Measurements from ENCODE around the gene DNAJA1. TPM values are rescaled to one million over a fixed set of nuclear protein-coding genes. Genes with fewer than 3 reads are reported as not detected.

The DNAJA1 gene
- total and polyA plus RNA-seq, 4 donors: 39.5 to 101 (median 84.0) TPM

GRCh38 chr9:33022755-33023154 lies 2.3 kb upstream of the DNAJA1 start:
- intact Hi-C loops (cut with DNase I): no loop called here
- no peak overlapping the region for H3K27ac ChIP-seq (ENCODE audit: low read depth in 1 of 2, low read length in 2 of 2)
- H3K4me1 ChIP-seq (ENCODE audit: control insufficient read depth in 1 of 2, insufficient read depth in 2 of 2, low read length in 2 of 2): peaks cover 0 to 7% of the 10 kb centered on the region in 2 donors
- no peak for ATAC-seq (ENCODE audit: low FRiP score)
- DNase-seq: no peak
- no peaks in the 10 kb centered on the region for H3K9me3 ChIP-seq (ENCODE audit: control insufficient read depth, low read length)
- no peak overlapping the region for H3K4me3 ChIP-seq (ENCODE audit: low read length in 2 of 2)
- 84 to 85% methylated on average over 7 of the region's 7 CpGs for WGBS, 2 donors
- H3K36me3 ChIP-seq (ENCODE audit: control insufficient read depth in 1 of 2, insufficient read depth in 2 of 2, low read length in 1 of 2): no peaks in the 10 kb centered on the region
- H3K27me3 ChIP-seq (ENCODE audit: control insufficient read depth in 1 of 2, insufficient read depth in 2 of 2, low read length in 1 of 2): no peaks in the 10 kb centered on the region

GRCh38 chr9:33023661-33024060 lies 1.4 kb upstream of the DNAJA1 start:
- no peak overlapping the region for H3K27ac ChIP-seq (ENCODE audit: low read depth in 1 of 2, low read length in 2 of 2)
- intact Hi-C loops (cut with DNase I): no loop called here
- no peaks in the 10 kb centered on the region for H3K36me3 ChIP-seq (ENCODE audit: control insufficient read depth in 1 of 2, insufficient read depth in 2 of 2, low read length in 1 of 2)
- H3K4me3 ChIP-seq (ENCODE audit: low read length in 2 of 2): no peak overlapping the region
- H3K4me1 ChIP-seq (ENCODE audit: control insufficient read depth in 1 of 2, insufficient read depth in 2 of 2, low read length in 2 of 2): peaks cover 0 to 7% of the 10 kb centered on the region in 2 donors
- no peaks in the 10 kb centered on the region for H3K9me3 ChIP-seq (ENCODE audit: control insufficient read depth, low read length)
- 91% methylated on average over 4 of the region's 4 CpGs for WGBS, 2 donors
- DNase-seq (no peak), ATAC-seq (ENCODE audit: low FRiP score) (no peak)
- H3K27me3 ChIP-seq (ENCODE audit: control insufficient read depth in 1 of 2, insufficient read depth in 2 of 2, low read length in 1 of 2): no peaks in the 10 kb centered on the region

GRCh38 chr9:33024126-33024965 lies 727 bp upstream of the DNAJA1 start:
- intact Hi-C loops (cut with DNase I): no loop called here
- Histone ChIP-seq H3K4me1 (ENCODE audit: control insufficient read depth in 1 of 2, insufficient read depth in 2 of 2, low read length in 2 of 2) (peaks cover 0 to 12% of the 10 kb centered on the region in 2 donors), H3K9me3 (ENCODE audit: control insufficient read depth, low read length) (no peaks in the 10 kb centered on the region), H3K36me3 (ENCODE audit: control insufficient read depth in 1 of 2, insufficient read depth in 2 of 2, low read length in 1 of 2) (no peaks in the 10 kb centered on the region), H3K27me3 (ENCODE audit: control insufficient read depth in 1 of 2, insufficient read depth in 2 of 2, low read length in 1 of 2) (no peaks in the 10 kb centered on the region), H3K27ac (ENCODE audit: low read depth in 1 of 2, low read length in 2 of 2) (peak overlapping the region in 1 of 2 donors; percentile 71), H3K4me3 (ENCODE audit: low read length in 2 of 2) (peak overlapping the region; percentile 54 to 86)
- WGBS, 2 donors: 10 to 15% methylated on average over 33 of the region's 33 CpGs
- DNase-seq (no peak), ATAC-seq (ENCODE audit: low FRiP score) (peak; percentile 35)

GRCh38 chr9:33025572-33026342 lies 684 bp downstream of the DNAJA1 start:
- Histone ChIP-seq H3K27ac (ENCODE audit: low read depth in 1 of 2, low read length in 2 of 2) (peak overlapping the region; percentile 83 to 95), H3K9me3 (ENCODE audit: control insufficient read depth, low read length) (no peaks in the 10 kb centered on the region), H3K36me3 (ENCODE audit: control insufficient read depth in 1 of 2, insufficient read depth in 2 of 2, low read length in 1 of 2) (no peaks in the 10 kb centered on the region), H3K4me1 (ENCODE audit: control insufficient read depth in 1 of 2, insufficient read depth in 2 of 2, low read length in 2 of 2) (peaks cover 0 to 12% of the 10 kb centered on the region in 2 donors), H3K4me3 (ENCODE audit: low read length in 2 of 2) (peak overlapping the region; percentile 90 to 97), H3K27me3 (ENCODE audit: control insufficient read depth in 1 of 2, insufficient read depth in 2 of 2, low read length in 1 of 2) (no peaks in the 10 kb centered on the region)
- intact Hi-C loops (cut with DNase I): loop anchor here in 1 of 2 donors (5.0 kb wide), 1 partner anchor 52 kb away; the partner anchor contains the start of gene SMU1
- 1% methylated on average over 31 to 36 of the region's 36 CpGs for WGBS, 2 donors
- ATAC-seq (ENCODE audit: low FRiP score): peak; percentile 82
- peak; percentile 73 to 84 for DNase-seq

- ATAC-seq (ENCODE audit: low FRiP score) (no peak), DNase-seq (no peak)
- Histone ChIP-seq H3K4me1 (ENCODE audit: control insufficient read depth in 1 of 2, insufficient read depth in 2 of 2, low read length in 2 of 2) (peaks cover 0 to 5% of the 10 kb centered on the region in 2 donors), H3K27ac (ENCODE audit: low read depth in 1 of 2, low read length in 2 of 2) (no peak overlapping the region), H3K36me3 (ENCODE audit: control insufficient read depth in 1 of 2, insufficient read depth in 2 of 2, low read length in 1 of 2) (peaks cover 1 to 3% of the 10 kb centered on the region in 2 donors), H3K4me3 (ENCODE audit: low read length in 2 of 2) (no peak overlapping the region), H3K27me3 (ENCODE audit: control insufficient read depth in 1 of 2, insufficient read depth in 2 of 2, low read length in 1 of 2) (no peaks in the 10 kb centered on the region), H3K9me3 (ENCODE audit: control insufficient read depth, low read length) (no peaks in the 10 kb centered on the region)
- intact Hi-C loops (cut with DNase I): loop anchor here in 1 of 2 donors (5.0 kb wide), 1 partner anchor 48 kb away; the partner anchor contains the start of gene SMU1
- 19 to 26% methylated on average over 4 of the region's 4 CpGs for WGBS, 2 donors
Observed at GRCh38 chr9:33029231-33029786, 4.2 kb downstream of the DNAJA1 start.

GRCh38 chr9:33030285-33030684 lies 5.2 kb downstream of the DNAJA1 start:
- H3K4me1 ChIP-seq (ENCODE audit: control insufficient read depth in 1 of 2, insufficient read depth in 2 of 2, low read length in 2 of 2): peaks cover 0 to 5% of the 10 kb centered on the region in 2 donors
- ATAC-seq (ENCODE audit: low FRiP score) (no peak), DNase-seq (no peak)
- H3K9me3 ChIP-seq (ENCODE audit: control insufficient read depth, low read length): no peaks in the 10 kb centered on the region
- H3K4me3 ChIP-seq (ENCODE audit: low read length in 2 of 2): no peak overlapping the region
- WGBS, 2 donors: 76 to 77% methylated on average over 5 of the region's 5 CpGs
- intact Hi-C loops (cut with DNase I): no loop called here
- H3K27ac ChIP-seq (ENCODE audit: low read depth in 1 of 2, low read length in 2 of 2): peak overlapping the region in 1 of 2 donors; percentile 25
- peaks cover 3 to 6% of the 10 kb centered on the region in 2 donors for H3K36me3 ChIP-seq (ENCODE audit: control insufficient read depth in 1 of 2, insufficient read depth in 2 of 2, low read length in 1 of 2)
- no peaks in the 10 kb centered on the region for H3K27me3 ChIP-seq (ENCODE audit: control insufficient read depth in 1 of 2, insufficient read depth in 2 of 2, low read length in 1 of 2)

GRCh38 chr9:33032292-33032691 lies 7.2 kb downstream of the DNAJA1 start:
- Histone ChIP-seq H3K4me1 (ENCODE audit: control insufficient read depth in 1 of 2, insufficient read depth in 2 of 2, low read length in 2 of 2) (peaks cover 0 to 5% of the 10 kb centered on the region in 2 donors), H3K4me3 (ENCODE audit: low read length in 2 of 2) (no peak overlapping the region), H3K27ac (ENCODE audit: low read depth in 1 of 2, low read length in 2 of 2) (no peak overlapping the region), H3K36me3 (ENCODE audit: control insufficient read depth in 1 of 2, insufficient read depth in 2 of 2, low read length in 1 of 2) (peaks cover 11 to 12% of the 10 kb centered on the region in 2 donors), H3K27me3 (ENCODE audit: control insufficient read depth in 1 of 2, insufficient read depth in 2 of 2, low read length in 1 of 2) (no peaks in the 10 kb centered on the region), H3K9me3 (ENCODE audit: control insufficient read depth, low read length) (no peaks in the 10 kb centered on the region)
- intact Hi-C loops (cut with DNase I): no loop called here
- no peak for DNase-seq
- 54 to 62% methylated on average over 1 of the region's 1 CpG for WGBS, 2 donors
- no peak for ATAC-seq (ENCODE audit: low FRiP score)

GRCh38 chr9:33032865-33033264 lies 7.8 kb downstream of the DNAJA1 start:
- ATAC-seq (ENCODE audit: low FRiP score) (no peak), DNase-seq (no peak)
- 68 to 73% methylated on average over 5 of the region's 5 CpGs for WGBS, 2 donors
- Histone ChIP-seq H3K27ac (ENCODE audit: low read depth in 1 of 2, low read length in 2 of 2) (no peak overlapping the region), H3K4me1 (ENCODE audit: control insufficient read depth in 1 of 2, insufficient read depth in 2 of 2, low read length in 2 of 2) (peaks cover 0 to 5% of the 10 kb centered on the region in 2 donors), H3K36me3 (ENCODE audit: control insufficient read depth in 1 of 2, insufficient read depth in 2 of 2, low read length in 1 of 2) (peaks cover 12 to 16% of the 10 kb centered on the region in 2 donors), H3K9me3 (ENCODE audit: control insufficient read depth, low read length) (no peaks in the 10 kb centered on the region), H3K27me3 (ENCODE audit: control insufficient read depth in 1 of 2, insufficient read depth in 2 of 2, low read length in 1 of 2) (no peaks in the 10 kb centered on the region), H3K4me3 (ENCODE audit: low read length in 2 of 2) (peak overlapping the region in 1 of 2 donors; percentile 10)
- intact Hi-C loops (cut with DNase I): no loop called here

All from aorta (tissue), 5 donors.